ENCODE results near the gene FAM210A. TPM values are rescaled to one million over a fixed set of nuclear protein-coding genes. Genes with fewer than 3 reads are reported as not detected.
A peak's percentile ranks its signal among the peaks of the same experiment; 100 is the strongest.
"Not testable (repeated sequence)": the region's sequence is repeated elsewhere in the genome, so short reads cannot be mapped to it uniquely, and the experiment has no call there.

The FAM210A gene
- total and polyA plus RNA-seq, 9 of the 15 experiments (the other 6 are each of a cell fraction or from before 2014, with no cell fraction given): 8.3 to 41.7 (median 19.1) TPM

GRCh38 chr18:13690060-13690459, 36.3 kb downstream of the FAM210A start:
- H3K9me1 ChIP-seq (ENCODE audit: control insufficient read depth, insufficient read depth, low read length); intact Hi-C loops (cut with micrococcal nuclease); H3K9ac ChIP-seq (ENCODE audit: insufficient read depth in 1 of 2, low read depth in 2 of 2, low read length in 2 of 2); H3K36me3 ChIP-seq (ENCODE audit: control insufficient read depth, insufficient read depth, low read length); H3K27ac ChIP-seq (ENCODE audit: extremely low read depth, low read depth, low read length); H3K4me3 ChIP-seq; ATAC-seq; in situ Hi-C loops (cut with MboI); CTCF ChIA-PET (ENCODE audit: low intra/inter-chr PET ratio); H3K27me3 ChIP-seq (ENCODE audit: control insufficient read depth in 2 of 2, insufficient read depth in 2 of 2, low read length in 2 of 2); H3K4me2 ChIP-seq (ENCODE audit: insufficient read depth, low read length); H2AFZ ChIP-seq (ENCODE audit: low read depth, low read length); BruUV-seq (replicated peaks); H3K4me1 ChIP-seq (replicated peaks in 1 of 2; ENCODE audit: control insufficient read depth in 2 of 2, insufficient read depth in 2 of 2, low read length in 2 of 2); H3K9me3 ChIP-seq (replicated peaks; ENCODE audit: control insufficient read depth, insufficient read depth, low read depth, low read length); FAIRE-seq: not testable (repeated sequence)
- peak in 1 of 3 experiments; percentile 56 for TF ChIP-seq YY1 (IDR thresholded peaks at IDR 0.05; ENCODE audit: borderline replicate concordance in 1 of 3, control insufficient read depth in 1 of 3, extremely low read depth in 1 of 3, insufficient read depth in 3 of 3, insufficient read length in 1 of 3, insufficient replicate concordance in 2 of 3, low read depth in 1 of 3, low read length in 2 of 3)
- Histone ChIP-seq H4K20me1 (replicated peaks; ENCODE audit: control insufficient read depth, insufficient read depth, low read length) (peaks cover 18% of the 10 kb centered on the region; the same call in 1 of the 2 replicates), H3K79me2 (ENCODE audit: control insufficient read depth, insufficient read depth, low read length) (peaks cover 60% of the 10 kb centered on the region)
- WGBS (ENCODE audit: insufficient coverage, low coverage, missing lambda C conversion rate): 34% methylated on average over 9 of the region's 9 CpGs
- POLR2A ChIA-PET: interaction anchor here (0.6 to 0.9 kb wide), 3 partner anchors 11 to 1200 kb away, joined by 3 to 4 read pairs (median 3); no protein-coding TSS in a partner anchor
- peak in 1 of 4 experiments; percentile 20 for DNase-seq (ENCODE audit: extremely low read depth in 1 of 4, low spot score in 3 of 4)

GRCh38 chr18:13688191-13689136, 37.9 kb downstream of the FAM210A start:
- Histone ChIP-seq H4K20me1 (replicated peaks; ENCODE audit: control insufficient read depth, insufficient read depth, low read length) (peaks cover 18% of the 10 kb centered on the region; the same call in 1 of the 2 replicates), H3K4me2 (ENCODE audit: insufficient read depth, low read length) (no peak overlapping the region), H3K9me1 (ENCODE audit: control insufficient read depth, insufficient read depth, low read length) (no peaks in the 10 kb centered on the region), H3K27ac (ENCODE audit: extremely low read depth, low read depth, low read length) (no peak overlapping the region), H3K79me2 (ENCODE audit: control insufficient read depth, insufficient read depth, low read length) (peaks cover 74% of the 10 kb centered on the region), H2AFZ (ENCODE audit: low read depth, low read length) (no peak overlapping the region), H3K4me1 (replicated peaks in 1 of 2; ENCODE audit: control insufficient read depth in 2 of 2, insufficient read depth in 2 of 2, low read length in 2 of 2) (peaks cover 0 to 6% of the 10 kb centered on the region in 2 experiments; a peak in 2 of 5 replicates), H3K9me3 (replicated peaks; ENCODE audit: control insufficient read depth, insufficient read depth, low read depth, low read length) (no peaks in the 10 kb centered on the region), H3K36me3 (ENCODE audit: control insufficient read depth, insufficient read depth, low read length) (no peaks in the 10 kb centered on the region), H3K27me3 (ENCODE audit: control insufficient read depth in 2 of 2, insufficient read depth in 2 of 2, low read length in 2 of 2) (no peaks in the 10 kb centered on the region), H3K4me3 (no peak overlapping the region), H3K9ac (ENCODE audit: insufficient read depth in 1 of 2, low read depth in 2 of 2, low read length in 2 of 2) (no peak overlapping the region)
- FAIRE-seq: no peak
- BruUV-seq (replicated peaks): no TSS peak
- 79% methylated on average over 20 of the region's 21 CpGs for WGBS (ENCODE audit: insufficient coverage, low coverage, missing lambda C conversion rate)
- POLR2A ChIA-PET: no interaction called here
- CTCF ChIA-PET (ENCODE audit: low intra/inter-chr PET ratio): no interaction called here
- intact Hi-C loops (cut with micrococcal nuclease): no loop called here
- peak; percentile 27; the same call in 2 of the 3 replicates for ATAC-seq
- in situ Hi-C loops (cut with MboI): no loop called here
- DNase-seq (ENCODE audit: extremely low read depth in 1 of 4, low spot score in 3 of 4): no peak
- TF ChIP-seq GABPB1 (CRISPR knock-in tag; IDR thresholded peaks at IDR 0.05) (no peak), TCF7L2 (IDR thresholded peaks at IDR 0.05; ENCODE audit: low read depth, low read length) (no peak), ZNF785 (CRISPR knock-in tag; IDR thresholded peaks at IDR 0.05) (no peak), ZNF143 (CRISPR knock-in tag; IDR thresholded peaks at IDR 0.05) (no peak), KDM1A (IDR thresholded peaks at IDR 0.05) (no peak), VEZF1 (CRISPR knock-in tag; IDR thresholded peaks at IDR 0.05) (no peak), HSF4 (CRISPR knock-in tag; IDR thresholded peaks at IDR 0.05; ENCODE audit: borderline replicate concordance) (no peak), NR1H2 (CRISPR knock-in tag; IDR thresholded peaks at IDR 0.05) (no peak), ASH1L (IDR thresholded peaks at IDR 0.05; ENCODE audit: borderline replicate concordance, low read depth, partially characterized antibody) (no peak)

Data from K562 (cell line).